HG03575 (cell line): ENCODE data around the gene PNPLA3.

Source experiments
- ATAC-seq: cut with Tn5 transposase; IDR thresholded peaks from one replicate; pipeline ENCODE4 v1.9.1; 2021; ENCODE audit not compliant: unreplicated experiment, insufficient number of reproducible peaks, low FRiP score; ENCODE audit errors: extremely low read depth

Gene PNPLA3

DNA sequence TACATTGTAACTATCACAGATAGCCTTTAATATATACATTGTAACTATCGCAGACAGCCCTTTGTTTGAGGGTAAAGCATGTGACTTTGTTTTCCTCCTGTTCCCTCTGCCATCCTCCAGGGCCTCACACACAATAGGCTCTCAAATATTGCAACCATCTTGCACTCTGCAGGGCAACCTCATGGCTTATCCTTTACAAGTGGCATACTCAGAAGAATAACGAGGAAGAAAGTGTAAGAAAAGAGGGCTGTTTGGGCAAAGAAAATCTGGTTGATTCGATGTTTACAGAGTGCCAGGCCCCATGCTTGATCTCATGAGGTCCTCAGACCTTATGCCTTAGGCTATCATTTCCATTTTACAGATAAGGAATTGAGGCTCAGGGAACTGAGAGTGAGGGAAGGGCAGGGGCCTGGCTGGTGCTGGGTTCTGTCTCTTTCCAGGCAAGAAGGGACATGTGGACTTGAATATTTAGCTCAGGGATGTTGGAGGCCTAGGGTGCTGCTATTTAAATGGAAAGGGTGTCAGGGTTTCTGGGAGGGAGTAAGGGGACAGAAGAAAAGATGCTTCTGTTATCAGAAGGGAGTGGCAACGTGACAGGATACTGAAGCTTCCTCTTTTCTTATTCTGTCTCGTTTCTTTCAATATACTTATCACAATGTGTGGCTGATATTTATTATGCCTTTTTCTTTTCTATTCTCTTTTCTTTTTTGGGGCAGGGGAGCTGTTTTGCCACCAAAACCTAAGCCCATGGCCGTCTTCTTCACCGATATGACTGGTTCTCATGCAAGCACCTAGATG is 30.6 kb downstream of the PNPLA3 start:
- no peak for ATAC-seq

DNA sequence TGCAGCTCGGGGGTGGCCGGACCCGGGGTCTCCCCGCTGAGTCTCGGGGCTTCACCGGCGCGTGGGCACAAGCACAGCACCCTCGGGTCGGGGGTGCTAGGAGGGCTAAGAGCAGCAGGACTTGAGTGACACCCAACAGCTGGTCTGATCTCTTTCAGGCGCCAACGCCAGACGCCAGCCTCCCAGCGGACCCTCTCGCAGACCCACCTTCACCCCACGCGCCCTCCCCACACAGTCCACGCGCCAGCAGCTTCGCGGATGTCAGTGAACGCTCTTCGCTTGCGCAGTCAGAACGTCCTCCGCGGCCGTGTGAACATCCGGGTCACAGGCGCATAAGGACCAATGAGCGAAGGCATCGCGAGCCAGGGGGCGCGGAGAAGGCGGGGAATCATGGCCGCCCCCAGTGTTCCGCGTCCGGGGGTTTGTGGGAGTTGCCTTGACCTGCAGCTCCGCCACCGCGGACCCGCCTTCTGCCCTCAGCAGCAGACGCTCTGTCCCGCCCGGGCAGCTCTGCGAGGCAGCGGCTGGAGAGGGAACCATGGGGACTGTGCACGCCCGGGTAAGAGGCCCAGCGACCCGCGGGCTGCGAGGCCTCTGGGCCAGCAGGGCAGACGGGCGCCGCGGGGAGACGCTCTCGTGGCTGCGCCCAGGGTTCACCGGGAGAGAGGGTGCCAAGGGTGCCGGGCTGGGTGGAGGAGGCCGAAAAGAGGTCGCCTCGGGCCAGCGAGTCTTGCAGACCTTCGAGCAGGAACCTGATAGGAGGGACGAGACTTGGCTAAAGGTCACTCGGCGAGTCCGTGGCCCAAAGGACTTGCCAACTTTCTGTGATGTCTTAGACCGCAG is 31.7 kb downstream of the PNPLA3 start, which contains the start of gene SAMM50:
SAMM50 (plus strand) TSS at position 403 of the 843 bp plus-strand sequence; CDS start at position 539, 136 bp downstream.
- peak; percentile 67 for ATAC-seq

DNA sequence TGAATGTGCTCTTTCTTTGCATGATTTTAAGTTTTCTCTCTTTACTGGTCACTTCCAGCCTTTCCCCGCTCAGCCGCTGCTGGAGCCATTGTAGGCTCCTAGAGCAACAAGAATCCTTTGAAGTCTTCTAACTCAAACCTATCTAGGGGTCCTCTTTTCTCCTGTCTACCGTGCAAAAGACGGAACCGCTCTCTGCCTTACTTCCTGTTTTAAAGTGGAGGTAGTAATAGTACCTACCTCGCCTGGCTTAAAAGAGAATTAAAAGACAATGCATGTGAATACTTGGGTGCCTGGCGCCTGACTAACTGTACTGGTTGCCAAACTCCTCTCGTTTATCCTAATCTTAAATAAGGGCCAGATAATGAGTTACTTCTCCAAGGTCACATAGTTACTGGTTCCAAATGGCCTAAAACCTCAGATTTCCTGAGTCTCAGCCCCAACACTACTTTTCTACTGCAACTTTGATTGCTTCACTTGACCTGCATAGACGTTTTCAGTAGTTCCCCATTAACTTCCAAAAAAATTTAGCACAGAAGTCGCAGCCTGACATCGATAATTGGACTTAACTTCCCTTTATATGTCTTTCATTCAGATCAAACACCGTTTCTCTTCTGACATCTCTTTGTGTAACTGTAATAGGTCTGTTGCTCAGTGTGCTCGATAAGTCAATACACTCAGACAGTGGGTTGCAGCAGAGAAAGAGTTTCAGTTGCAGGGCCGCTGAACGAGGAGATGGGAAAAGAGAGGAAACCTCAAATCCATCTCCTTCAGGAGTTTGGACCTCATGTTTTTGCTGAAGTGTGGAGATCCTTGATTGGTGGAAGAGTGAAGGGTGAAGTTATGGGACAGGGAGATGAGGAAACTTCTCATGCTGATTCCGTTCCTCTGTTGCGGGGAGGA is 32.5 kb downstream of the PNPLA3 start:
- no peak for ATAC-seq

DNA sequence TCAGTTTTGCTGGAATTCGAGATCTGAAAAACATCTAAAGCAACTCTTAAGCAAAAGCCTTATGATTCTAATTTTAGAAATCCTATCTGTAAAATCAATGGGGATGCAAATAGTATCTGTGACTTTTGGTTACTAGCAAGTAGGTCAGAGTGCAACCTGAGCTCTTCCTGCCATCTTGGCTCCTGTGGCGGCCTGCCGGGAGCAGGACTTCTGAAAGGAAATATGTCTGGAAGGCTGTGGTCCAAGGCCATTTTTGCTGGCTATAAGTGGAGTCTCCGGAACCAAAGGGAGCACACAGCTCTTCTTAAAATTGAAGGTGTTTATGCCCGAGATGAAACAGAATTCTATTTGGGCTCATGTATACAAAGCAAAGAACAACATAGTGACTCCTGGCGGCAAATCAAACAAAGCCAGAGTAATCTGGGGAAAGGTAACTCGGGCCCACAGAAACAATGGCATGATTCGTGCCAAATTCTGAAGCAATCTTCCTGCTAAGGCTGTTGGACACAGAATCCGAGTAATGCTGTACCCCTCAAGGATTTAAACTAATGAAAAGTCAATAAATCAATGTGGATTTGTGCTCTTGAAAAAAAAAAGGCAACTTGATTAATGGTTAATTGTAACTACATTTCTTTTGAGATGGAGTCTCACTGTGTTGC is 33.3 kb downstream of the PNPLA3 start:
- no peak for ATAC-seq

DNA sequence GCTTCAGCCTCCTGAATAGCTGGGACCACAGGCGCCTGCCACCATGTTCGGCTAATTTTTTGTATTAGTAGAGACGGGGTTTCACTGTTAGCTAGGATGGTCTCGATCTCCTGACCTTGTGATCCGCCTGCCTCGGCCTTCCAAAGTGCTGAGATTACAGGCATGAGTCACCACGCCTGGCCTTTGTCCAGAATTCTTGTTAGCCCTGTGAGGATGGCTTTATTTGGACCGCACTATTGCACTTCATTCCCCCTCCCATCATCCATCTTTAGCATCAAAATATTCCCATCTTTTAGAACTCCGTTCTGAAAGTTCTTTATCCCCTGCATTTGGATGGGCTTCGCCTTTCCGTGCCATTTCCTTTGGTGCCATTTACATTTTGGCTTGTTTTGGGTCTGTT is 34.3 kb downstream of the PNPLA3 start:
- ATAC-seq = no peak

DNA sequence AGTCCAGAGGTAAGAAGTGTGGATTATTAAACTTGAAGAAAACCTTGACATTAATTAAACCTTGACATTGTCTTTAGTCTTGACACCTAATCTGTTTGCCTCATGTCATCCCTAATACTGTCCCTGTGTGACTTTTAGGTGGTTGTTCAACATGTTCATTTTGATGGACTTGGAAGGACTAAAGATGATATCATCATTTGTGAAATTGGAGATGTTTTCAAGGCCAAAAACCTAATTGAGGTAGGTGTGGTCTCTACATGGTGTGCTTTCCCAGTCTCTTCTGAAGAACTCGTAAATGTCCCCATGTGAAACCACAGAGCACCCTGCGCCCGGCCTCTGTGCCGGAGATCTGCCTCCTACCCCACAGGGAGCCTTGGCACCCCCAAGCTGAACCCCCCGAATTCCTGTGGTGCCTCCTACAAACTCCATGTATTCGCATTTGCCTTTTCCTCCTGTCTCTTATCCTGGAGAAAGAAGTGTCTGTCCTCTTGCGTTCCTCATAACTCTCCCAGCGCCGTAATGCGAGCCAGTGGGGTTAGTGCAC is 40.8 kb downstream of the PNPLA3 start:
- no peak for ATAC-seq

DNA sequence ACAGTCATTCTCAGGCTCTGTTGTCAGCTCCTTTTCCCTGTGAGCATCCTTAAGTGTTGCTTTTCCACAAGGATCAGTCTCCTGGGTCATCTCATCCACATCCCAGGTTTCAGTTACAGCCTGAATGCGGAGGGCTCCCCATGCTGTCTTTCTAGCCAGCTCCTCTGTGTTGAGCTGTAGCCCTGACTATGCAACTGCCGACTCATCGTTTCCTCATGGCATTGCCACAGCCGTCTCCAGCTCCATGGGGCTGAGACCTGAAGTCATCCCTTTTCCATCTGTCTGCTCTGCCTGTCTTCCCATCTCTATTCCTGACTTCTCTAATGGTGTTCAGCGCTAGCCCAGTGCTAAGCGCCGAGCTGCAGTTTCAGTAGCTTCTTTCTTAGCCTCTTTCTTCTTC is 43.5 kb downstream of the PNPLA3 start:
- ATAC-seq = no peak

DNA sequence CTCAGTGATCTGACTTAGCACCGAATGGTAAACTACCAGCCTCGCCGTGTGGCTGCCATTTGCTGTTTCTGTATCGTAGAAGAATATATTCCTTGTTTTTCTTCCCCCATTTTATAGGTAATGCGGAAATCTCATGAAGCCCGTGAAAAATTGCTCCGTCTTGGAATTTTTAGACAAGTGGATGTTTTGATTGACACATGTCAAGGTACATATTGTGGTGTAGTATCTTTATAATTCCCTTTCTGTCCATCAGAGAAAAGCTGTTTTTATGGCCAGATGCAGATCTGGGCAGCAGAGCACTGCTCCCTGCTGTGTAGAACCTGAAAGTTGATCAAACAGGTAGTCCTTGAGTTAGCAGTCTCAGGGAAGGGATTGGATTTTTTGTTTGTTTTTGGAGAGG is 45.0 kb downstream of the PNPLA3 start:
- ATAC-seq = no peak

DNA sequence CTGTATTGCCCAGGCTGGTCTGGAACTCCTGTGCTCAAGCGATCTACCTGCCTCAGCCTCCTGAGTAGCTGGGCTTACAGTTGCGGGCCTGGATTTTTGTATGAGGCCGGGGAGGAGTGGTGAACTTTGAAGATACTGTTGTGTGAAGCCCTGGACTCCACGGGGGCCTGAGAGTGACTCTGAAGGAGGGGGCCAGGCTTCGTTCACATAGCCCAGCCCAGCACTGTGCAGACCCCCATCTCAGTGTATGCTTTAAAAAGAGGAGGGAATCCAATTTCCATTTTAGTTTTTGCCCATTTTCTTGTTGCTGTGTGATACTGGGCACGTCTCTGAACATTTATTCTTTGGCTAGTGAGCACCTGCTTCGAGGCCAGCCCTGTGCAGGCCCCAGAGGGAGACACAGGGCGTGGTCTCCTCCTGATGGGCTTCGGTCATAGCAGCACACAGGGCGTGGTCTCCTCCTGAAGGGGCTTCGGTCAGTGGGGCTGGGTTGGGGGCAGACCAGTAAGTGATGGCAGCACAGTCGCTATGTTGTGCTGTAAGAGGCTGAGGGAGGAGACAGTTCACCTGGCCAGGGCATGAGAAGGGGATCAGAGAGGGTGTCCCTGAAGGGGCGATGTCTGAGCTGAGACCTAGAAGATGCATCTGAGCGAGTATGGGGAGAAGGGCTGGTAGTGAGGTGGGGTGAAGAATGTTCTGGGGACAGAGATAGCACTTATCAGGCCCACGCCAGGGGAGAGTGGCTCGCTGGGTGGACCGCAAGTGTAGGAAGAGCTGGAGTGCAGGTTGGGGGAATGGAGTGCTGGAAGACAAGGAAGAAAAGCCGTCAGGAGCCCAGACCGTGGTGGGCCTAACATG is 45.6 kb downstream of the PNPLA3 start:
- no peak for ATAC-seq

DNA sequence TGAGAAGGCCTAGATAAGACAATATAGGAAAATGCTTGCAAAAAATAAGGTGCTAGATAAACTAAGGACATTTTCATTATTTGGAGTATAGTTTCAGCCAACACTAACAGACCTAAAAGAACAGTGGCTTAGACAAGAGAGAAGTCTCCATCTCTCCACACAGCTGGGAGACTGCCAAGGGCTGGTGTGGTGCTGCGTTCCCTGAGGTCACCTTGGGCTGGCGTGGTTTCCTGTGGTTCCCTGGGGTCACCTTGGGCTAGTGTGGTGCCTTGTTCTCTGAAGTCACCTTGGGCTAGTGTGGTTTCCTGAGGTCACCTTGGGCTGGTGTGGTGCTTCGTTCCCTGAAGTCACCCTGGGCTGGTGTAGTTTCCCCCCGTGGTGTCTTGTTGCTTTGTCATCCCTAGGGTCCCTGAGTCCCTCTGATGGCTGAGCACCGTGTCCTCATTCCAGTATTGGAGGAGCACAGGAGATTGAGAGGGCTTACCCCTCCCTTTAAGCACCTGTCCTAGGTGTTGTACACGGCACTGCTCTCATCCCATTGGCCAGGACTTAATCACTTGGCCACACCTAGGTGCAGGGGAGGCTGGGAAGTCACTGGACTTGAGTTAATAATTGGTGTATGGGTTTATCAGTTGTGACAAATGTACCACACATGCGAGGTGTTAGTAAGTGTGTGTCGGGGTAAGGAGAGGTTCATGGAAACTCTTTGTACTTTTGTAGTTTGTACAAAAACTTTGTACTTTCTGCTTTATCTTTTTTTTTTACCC is 46.6 kb downstream of the PNPLA3 start:
- ATAC-seq = no peak

DNA sequence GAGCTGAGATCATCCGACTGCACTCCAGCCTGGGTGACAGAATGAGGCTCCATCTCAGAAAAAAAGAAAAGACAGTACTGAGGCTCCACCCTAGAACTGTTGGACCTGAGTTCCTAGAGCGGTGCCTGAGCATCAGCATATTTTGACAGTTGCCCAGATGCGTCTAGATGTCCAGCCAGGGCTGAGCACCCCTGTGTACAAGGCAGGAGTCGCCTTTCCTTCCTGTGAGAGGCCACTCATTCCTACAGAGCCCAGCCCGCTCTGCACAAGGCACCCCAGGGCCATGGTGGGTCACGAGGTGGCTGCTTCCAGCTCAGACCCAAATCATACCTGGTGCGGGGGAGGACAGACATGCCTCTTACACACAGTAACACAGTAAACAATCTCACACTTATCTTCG is 47.5 kb downstream of the PNPLA3 start:
- no peak for ATAC-seq

DNA sequence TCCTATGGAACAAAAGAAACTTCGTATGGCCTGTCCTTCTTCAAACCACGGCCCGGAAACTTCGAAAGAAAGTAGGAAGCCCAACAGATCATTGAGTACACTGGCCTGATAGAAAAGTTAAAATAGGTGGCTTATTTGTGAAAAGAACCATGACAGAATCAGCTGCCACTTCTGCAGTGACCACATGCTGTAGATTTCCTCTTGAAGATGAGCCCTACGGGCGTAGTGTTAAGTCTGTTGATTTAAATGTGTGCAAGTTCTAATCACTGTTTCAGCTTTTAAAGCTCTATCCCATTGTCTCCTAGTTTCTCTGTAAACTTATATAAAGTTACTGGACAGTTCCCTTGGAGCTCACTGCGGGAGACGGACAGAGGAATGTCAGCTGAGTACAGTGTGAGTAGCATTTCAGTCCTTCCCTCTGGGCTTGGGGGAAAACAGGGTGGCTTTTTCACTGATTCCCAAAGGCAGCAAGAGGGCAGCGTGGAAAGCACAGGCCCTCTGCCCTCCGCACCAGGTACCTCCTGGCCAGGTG is 49.4 kb downstream of the PNPLA3 start:
- ATAC-seq = no peak

DNA sequence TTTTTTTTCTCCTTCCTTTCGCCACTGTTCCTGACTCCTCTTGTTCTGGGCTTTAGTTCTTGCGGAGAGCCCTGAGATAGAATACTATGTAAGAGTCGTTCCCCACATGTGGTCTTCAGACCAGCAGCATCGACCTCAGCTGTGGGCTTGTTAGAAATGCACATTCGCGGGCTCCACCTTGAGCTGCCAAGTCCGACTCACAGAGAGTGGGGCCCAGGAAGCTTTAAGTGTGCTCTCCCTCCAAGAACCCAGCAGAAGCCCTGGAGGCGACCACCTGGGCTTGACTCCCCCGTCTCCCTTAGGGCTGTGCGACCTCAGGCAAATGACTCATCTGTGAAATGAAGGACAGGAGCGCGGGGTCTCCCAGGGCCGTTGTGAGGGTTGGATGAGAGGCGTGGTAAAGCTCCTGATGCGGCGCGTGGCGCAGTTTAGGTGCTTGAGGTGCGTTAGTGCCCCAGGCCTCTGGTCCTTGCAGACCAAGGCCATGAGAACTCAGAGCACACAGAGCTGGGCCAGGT is 50.5 kb downstream of the PNPLA3 start:
- no peak for ATAC-seq

DNA sequence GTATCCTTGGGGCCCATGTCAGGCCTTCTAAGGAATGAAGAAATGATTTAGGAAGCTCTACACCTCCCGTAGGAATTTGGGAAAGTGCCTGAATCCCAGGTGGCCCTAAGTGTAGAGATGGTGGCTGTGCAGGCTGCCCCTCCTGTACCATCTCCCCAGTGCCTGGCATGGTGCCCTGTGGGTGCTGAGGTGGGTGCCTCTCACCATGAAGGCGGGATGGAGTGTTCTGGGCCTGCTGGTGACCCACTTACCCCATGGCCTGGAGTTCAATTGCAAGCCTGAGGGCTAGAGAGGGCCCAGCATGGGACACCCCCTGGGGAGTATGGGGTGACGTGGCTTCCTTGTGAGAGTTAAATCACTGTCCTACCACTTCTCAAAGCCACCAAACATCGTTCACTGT is 51.4 kb downstream of the PNPLA3 start:
- ATAC-seq = no peak

DNA sequence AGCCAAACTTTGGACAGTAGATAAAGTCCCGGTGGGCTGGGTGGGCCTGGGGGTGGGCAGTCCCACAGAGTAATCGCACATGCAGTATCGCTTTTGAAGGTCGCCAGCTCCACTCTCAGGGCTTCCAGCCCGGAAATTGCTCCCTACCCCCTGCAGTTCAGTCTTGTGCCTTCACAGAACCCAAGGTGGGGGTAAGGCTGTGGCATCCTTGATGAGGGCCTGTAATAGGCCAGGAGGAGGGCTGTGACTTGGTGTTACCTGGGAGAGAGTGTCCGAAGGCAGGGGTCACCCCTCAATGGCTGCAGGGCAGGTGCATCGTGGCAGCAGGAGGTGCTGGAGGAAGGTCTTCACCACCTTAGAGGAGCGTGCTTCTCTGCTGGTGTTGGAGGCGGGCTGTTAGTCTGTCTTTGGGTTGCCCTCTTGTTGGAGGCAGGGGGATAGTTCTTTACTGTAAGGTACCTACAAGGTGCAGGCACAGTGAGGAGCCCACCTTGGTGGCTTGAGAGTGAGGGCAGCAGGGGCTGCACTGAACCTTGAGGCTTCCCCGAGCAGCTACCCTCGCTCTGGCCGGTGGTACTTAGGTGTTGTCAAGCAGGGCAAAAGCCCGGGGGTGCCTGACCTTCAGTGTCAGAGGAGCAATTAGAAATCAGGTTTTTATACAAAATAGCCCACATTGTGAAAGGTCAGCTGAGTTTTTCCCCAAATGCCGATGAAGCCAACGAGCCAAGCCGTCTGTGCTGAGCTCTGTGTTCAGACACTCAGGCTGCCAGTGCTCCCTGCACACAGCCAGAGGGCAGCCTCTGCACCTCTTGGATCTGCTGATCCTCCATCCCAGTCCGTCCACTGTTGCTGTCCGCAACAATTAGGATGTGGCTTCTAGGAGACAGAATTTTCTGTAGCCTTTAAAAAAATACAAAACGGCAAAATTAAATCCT is 53.5 kb downstream of the PNPLA3 start:
- ATAC-seq = no peak

DNA sequence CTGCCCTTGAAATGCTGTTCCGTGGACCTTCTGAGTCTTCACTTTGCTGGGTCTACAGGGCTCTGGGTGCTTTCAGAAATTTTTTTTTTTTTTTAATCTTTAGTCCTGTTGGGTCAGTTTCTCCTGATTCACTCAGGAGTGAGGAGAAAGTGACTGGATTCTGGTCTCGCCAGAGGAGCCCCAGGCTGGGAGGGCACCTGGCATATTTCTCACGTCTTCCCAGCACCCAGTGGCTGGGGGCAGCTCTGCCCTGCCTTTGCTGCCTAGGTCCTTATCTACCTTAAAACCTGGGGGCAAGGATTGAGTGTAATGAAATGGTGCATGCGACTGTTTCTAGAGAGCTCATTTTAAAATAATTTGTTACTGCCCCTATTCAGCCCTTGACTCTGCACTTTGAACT is 55.0 kb downstream of the PNPLA3 start:
- no peak for ATAC-seq
